Frontal cortex (tissue), 4 donors: ENCODE results near the gene MPC2. TPM values are rescaled to one million over a fixed set of nuclear protein-coding genes. Genes with fewer than 3 reads are reported as not detected.
"Not testable (repeated sequence)": the region's sequence is repeated elsewhere in the genome, so short reads cannot be mapped to it uniquely, and the experiment has no call there.

Source experiments
- DNase-seq, 2 donors: peaks; one replicate each; pipeline ENCODE4 v3.0.0; 2012; ENCODE audit warnings: low spot score in 2 of 2
- FAIRE-seq: peaks from 2 replicates; lab custom pipeline; 2012; peaks lifted over from hg19 to GRCh38; lab: Jason Lieb, UNC
- total RNA-seq: library from RNA; depleted of rRNA; stranded (reverse); fragments of >200 nt; gene quantifications from one replicate; pipeline ENCODE4 v1.2.3, GENCODE V29; 2014
- donor health status: control.
- donor health status: control.
- donor health status: control.

MPC2 gene
- total RNA-seq, 1 donor from 2014 or later = 62.8 TPM

DNA sequence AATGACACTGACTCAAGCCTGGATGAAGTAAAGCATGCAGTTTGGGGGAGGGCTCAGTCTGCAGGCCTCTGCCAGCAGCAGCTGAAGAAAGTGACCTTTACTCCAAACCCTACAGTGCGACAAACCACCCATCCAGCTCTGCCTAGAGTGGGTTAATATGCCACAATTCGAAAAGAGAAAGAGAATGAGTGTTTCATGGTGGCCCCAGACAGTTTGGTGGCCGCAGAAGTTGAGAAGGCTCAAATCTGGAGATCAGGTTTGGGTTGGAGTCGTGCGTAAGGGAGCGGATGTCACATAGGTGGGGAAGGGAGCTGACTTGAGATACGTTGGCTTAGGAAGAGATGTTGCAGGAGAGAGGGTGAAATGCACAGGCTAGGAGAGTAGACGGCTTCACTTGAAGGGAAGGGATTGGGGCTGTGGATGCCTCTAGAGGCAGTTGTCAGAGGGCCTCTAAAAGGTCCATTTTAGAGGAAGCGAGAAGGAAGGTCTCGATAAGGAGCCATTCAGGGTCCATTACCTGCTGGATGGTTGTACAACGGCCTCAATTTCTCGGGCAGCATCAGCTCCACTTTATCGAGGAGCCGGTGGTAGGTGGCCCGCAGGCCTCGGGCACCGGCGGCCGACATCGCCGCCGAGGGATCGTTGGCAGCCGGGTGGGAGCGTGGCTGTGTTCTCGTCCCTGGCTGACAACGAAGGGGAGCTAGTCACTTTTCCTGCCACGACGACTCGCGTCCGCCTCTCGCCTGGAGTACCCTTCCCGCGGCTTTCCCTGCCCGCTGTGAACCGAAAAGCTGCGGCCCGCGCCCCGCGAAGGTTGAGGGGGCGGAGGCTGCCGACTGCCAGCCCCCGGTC lies 1.4 kb downstream of the MPC2 start:
- DNase-seq = no peak
- FAIRE-seq = no peak

DNA sequence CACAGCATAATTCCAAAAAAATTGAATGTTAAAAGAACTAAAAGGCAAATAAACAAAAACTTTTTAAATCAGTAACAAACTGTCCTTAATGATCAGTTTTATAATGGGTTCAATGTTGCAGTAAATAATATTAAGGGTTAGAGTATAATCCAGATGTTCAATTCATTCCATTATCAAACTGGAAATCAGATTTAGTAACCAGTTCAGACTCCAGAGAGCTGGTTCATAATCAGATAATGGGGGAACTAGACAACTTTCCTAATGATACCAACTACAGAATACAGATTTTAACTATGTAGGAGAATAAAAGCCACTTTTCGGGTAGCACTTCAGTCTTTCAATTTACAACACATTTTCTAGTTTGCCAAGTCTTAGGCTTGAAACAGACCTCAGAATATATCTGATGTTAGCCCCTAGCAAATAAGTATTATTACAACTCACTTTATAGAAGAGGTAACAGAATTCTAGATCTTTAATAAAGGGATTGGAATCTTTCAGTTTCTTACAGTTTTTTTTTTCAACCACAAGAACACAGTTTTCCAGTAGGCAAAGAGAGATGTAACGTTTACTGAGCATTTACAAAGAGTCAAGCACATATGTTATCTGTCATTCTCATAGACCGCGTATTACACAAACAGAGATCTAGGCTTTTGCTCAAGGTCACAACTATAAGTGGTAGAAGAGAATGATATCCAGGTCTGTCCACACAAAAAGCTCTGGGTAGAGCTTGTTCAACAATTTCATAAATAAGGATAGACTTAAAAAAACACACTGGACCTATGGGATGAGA lies 2.3 kb downstream of the MPC2 start:
- DNase-seq = no peak
- no peak for FAIRE-seq

DNA sequence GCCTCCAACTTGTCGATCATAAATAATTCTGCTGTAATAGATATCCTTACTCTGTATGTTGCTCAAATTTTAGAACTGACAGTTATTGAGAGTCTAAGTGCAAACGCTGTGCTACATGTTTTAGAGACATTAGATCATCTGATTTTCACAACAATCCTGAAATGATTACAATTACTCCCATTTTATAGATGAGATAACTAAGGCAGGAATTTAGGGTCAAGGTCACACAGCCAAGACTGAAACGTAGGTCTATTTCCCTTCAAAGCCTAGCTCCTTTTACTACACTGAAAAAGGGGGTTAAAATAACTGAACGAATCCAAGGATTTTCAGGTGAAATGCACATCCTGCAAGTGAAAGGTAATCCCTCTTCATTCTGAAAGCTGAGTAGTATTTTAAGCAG lies 3.1 kb downstream of the MPC2 start:
- FAIRE-seq (no peak), DNase-seq (no peak)

GRCh38 chr1:167929725-167930124 lies 7.1 kb downstream of the MPC2 start:
- no peak for DNase-seq
- no peak for FAIRE-seq

DNA sequence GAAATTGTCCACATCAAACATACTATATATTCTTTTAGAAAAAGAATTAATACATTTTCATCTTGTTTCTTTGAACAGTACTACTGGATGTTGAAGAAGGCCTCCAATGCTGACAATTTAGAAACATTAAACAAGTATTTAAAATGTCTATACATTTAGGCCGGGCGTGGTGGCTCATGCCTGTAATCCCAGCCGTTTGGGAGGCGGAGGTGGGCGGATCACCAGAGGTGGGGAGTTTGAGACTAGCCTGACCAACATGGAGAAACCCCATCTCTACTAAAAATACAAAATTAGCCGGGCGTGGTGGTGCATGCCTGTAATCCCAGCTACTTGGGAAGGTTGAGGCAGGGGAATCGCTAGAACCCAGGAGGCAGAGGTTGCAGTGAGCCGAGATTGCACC lies 8.0 kb downstream of the MPC2 start:
- not testable (repeated sequence) for DNase-seq, FAIRE-seq

- FAIRE-seq (no peak), DNase-seq (no peak)
Observed at GRCh38 chr1:167928457-167928852, 8.4 kb downstream of the MPC2 start.

DNA sequence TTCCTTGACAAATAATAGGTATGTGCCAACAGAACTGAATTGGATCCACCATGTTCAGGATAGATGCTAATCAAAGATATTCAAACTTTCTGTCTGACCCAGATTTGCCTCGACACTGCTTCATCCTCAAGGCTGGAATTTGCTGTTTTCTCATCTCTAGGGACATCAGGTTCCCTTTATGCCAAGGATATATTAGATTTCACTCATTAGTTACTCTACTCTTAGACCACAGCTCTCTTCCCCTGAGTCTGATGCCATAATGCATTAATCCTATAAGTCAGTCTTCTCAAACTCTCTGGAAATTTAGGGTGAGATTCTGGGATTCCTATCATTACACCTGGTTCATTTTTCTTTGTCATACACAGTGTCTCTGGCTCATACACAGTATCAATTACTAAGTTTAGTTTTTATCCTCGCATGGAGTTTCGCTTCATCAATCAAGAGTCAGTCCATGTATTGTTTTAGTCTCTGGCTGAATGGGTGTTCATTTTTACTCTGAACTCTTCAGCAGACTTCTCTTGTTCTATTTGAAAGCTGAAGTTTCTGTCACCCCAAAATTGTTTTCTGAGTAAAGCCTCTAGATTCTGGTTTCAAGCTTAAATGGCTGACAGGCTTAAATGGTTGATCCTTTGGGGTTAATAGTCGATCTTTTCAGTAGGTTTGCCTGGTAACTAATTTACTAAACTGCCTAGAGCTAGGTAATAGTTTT lies 9.7 kb downstream of the MPC2 start:
- DNase-seq (no peak), FAIRE-seq (no peak)

- DNase-seq (no peak), FAIRE-seq (no peak)
Observed at GRCh38 chr1:167926486-167926997, 10.3 kb downstream of the MPC2 start.

GRCh38 chr1:167924543-167925231 lies 12.2 kb downstream of the MPC2 start:
- no peak for DNase-seq

DNA sequence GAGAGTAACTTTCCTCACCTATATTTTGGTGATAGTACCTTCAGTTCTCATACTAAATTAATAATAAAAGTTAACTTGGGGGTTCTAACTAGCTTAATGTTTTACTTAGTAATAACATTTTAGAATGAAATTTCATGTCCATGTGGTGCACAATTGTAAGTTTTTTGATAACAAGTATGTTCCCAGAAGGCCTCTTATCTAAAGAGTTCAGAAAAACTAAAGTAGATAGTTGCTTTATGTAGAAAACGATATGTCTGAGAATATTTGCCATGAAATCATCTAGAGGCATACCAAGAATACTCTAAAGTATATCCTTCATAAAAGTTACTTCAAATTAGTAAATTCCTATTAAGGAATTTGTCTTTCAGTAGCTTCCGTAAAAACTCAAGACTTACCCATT lies 12.8 kb downstream of the MPC2 start:
- no peak for DNase-seq
- FAIRE-seq = no peak

More at GRCh38 chr1:167924543-167925231, 12.2 kb downstream of the MPC2 start:
- no peak for FAIRE-seq

DNA sequence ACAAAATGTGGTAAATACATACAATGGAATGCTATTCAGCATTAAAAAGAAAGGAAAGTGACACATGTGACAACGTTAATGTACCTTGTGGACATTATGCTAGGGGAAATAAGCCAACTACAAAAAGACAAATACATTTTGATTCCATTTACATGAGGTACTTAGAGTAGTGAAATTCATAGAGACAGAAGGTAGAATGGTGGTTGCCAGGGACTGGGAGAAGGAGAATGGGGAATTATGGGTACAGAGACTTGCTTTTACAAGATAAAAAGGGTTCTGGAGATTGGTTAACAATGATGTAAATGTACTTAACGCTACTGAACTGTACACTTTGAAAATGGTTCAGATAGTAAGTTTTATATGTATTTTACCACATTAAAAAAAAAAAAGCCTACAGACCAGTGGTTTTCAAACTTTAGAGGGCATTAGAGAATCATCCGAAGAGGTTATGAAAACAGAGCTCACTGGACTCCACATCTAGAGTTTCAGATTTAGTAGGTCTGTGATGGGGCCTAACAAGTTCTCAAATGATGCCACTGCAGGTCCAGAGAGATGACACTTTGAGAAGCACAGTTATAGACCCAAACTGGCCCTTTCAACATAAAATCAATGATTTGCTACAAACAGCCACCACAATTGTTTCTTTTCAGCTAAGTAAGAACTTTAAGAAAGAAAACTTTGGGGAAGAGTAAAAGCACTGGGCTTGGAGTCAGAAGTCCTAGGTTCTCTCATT lies 13.4 kb downstream of the MPC2 start:
- FAIRE-seq (no peak), DNase-seq (no peak)

GRCh38 chr1:167922611-167923074 lies 14.2 kb downstream of the MPC2 start:
- DNase-seq = no peak
- FAIRE-seq = no peak

- DNase-seq (no peak), FAIRE-seq (no peak)
Observed at GRCh38 chr1:167922023-167922422, 14.8 kb downstream of the MPC2 start.

DNA sequence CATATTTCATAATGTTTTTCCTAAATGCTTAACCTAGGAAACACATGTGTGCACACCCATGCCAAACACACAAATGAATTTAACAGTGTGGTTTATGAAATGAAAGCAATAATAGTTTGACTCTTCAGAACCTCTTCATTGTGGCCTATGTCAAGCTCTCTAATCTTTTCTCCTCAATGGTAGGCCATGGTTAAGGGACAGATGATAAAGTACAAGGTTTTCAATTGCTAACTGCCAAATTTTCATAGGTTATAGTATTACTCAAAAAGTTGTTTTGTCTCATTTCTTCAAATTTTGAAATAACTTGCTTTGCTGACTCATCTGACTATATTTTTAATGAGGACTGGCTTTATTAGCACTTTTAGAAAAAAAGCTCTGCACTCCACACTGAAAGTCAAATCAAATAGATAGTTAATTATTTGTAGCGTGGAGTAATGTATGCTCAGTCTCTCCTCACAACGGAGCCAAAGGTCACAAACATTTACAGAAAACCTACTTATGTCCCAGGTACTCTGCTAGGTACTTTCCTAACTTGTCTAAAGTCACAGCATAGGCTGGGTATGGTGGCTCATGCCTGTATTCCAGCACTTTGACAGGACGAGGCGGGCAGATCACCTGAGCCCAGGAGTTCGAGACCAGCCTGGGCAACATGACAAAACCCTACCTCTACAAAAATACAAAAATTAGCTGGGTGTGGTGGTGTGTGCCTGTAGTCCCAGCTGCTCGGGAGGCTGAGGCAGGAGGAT lies 19.9 kb downstream of the MPC2 start:
- no peak for FAIRE-seq

GRCh38 chr1:167915569-167915968 lies 21.3 kb downstream of the MPC2 start:
- FAIRE-seq (no peak), DNase-seq (no peak)

More for the DNA sequence above, 19.9 kb downstream of the MPC2 start:
- DNase-seq = no peak

- DNase-seq (no peak), FAIRE-seq (no peak)
Observed at GRCh38 chr1:167913895-167914496, 22.9 kb downstream of the MPC2 start, which contains the start of gene ADCY10. TSS of gene ADCY10 (minus strand) at chr1:167914134. CDS start at chr1:167905140, 8,994 bp downstream.

DNA sequence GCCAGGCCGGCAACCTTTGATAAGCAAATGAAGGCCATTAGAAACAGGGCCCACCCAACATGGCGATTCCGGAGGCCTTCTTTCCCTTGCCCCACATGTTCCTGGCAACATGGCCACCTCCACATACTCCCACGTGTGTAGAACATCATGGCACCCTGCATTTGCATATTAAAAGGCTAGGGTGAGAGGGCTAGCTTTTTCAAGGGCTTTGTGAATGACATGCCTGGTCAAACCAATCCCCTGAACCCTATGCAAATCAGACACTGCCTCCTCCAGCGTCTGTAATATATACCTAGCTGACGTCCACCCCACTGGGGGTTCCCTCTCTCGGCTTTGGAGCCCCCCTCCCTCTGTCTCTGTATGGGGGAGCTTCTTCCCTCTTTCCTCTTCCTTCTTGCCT lies 24.6 kb downstream of the MPC2 start:
- FAIRE-seq = no peak

GRCh38 chr1:167911413-167911812 lies 25.5 kb downstream of the MPC2 start:
- DNase-seq (no peak), FAIRE-seq (no peak)

More for the DNA sequence above, 24.6 kb downstream of the MPC2 start:
- no peak for DNase-seq
